T-helper 2 cell treated with Interferon-gamma antibody and Interleukin-4, amounts not matched to agents 5 μg/mL and 100 μg/mL, for 36 hours (primary cell): ENCODE data around the gene ATOH8.
A peak's percentile ranks its signal among the peaks of the same experiment; 100 is the strongest.

Experiments
- DNase-seq: peaks from one replicate; pipeline ENCODE4 v3.0.0; 2021; ENCODE audit warnings: low spot score
- H3K27ac Mint-ChIP-seq: one replicate; pipeline ENCODE4 v1.8.0; 2021; ENCODE audit warnings: mild to moderate bottlenecking, mixed read lengths
- H3K27me3 Mint-ChIP-seq: one replicate; pipeline ENCODE4 v1.8.0; 2021; ENCODE audit warnings: low read depth, mixed read lengths
- H3K36me3 Mint-ChIP-seq: one replicate; pipeline ENCODE4 v1.8.0; 2021; ENCODE audit warnings: low read depth, mixed read lengths
- H3K4me1 Mint-ChIP-seq: one replicate; pipeline ENCODE4 v1.8.0; 2021; ENCODE audit warnings: low read depth, mixed read lengths
- H3K4me3 Mint-ChIP-seq: one replicate; pipeline ENCODE4 v1.8.0; 2022; ENCODE audit warnings: mild to moderate bottlenecking, moderate library complexity, mixed read lengths
- H3K9me3 Mint-ChIP-seq: one replicate; pipeline ENCODE4 v1.8.0; 2021; ENCODE audit warnings: mixed read lengths

Gene ATOH8

DNA sequence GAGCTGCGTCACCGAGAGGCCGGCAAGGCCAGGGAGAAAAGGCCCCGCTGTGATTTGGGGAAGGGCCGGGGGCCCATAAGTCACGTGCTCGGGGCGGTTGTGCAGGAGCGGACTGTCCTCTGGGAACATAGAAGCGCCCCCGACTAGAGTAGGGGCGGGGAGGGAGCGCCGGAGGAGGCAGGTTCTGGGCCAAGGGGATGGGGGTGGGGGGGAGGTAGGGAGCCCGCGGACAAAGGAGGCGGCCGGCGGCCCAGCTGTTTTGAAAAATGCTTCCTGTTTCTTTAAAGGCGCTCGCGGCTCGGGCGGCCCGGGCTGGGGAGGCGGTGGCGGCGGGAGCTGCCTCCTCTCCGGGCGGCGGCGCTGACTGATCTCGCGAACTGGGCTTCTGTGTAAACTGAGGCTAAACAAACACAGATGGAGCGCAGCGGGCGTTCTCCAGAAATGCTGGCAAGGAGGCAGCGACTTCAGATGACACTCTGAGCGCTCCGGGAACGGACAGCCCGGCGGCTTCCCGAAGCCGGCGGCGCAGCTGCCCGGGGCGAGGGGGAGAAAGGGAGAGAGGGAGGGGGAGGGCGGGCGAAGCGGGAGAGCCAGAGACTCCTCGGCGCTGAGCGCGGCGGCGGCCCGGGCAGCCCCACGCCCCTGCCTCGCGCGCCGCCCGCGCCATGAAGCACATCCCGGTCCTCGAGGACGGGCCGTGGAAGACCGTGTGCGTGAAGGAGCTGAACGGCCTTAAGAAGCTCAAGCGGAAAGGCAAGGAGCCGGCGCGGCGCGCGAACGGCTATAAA is at the start of gene ATOH8:
Gene ATOH8 (plus strand): TSS at position 467 of the 788 bp plus-strand sequence. CDS start 199 bp downstream, at position 666.
- no peak within 1 kb of the TSS for H3K27ac Mint-ChIP-seq
- H3K36me3 Mint-ChIP-seq: no peaks in the 10 kb centered on the region
- DNase-seq: peak; percentile 12
- H3K27me3 Mint-ChIP-seq: peaks cover 68% of the 10 kb centered on the region
- H3K4me3 Mint-ChIP-seq: peak within 1 kb of the TSS; percentile 86
- H3K4me1 Mint-ChIP-seq: peaks cover 11% of the 10 kb centered on the region
- H3K9me3 Mint-ChIP-seq: no peaks in the 10 kb centered on the region

- H3K9me3 Mint-ChIP-seq: no peaks in the 10 kb centered on the region
- no peak overlapping the region for H3K4me3 Mint-ChIP-seq
- no peak for DNase-seq
- H3K4me1 Mint-ChIP-seq: peaks cover 53% of the 10 kb centered on the region
- peaks cover 19% of the 10 kb centered on the region for H3K27me3 Mint-ChIP-seq
- H3K27ac Mint-ChIP-seq: peak overlapping the region; percentile 16
- H3K36me3 Mint-ChIP-seq: no peaks in the 10 kb centered on the region
Observed at GRCh38 chr2:85704038-85704437, 49.8 kb upstream of the ATOH8 start.

GRCh38 chr2:85704800-85705679 is 48.8 kb upstream of the ATOH8 start:
- peaks cover 17% of the 10 kb centered on the region for H3K27me3 Mint-ChIP-seq
- H3K4me3 Mint-ChIP-seq: peak overlapping the region; percentile 63
- H3K36me3 Mint-ChIP-seq: no peaks in the 10 kb centered on the region
- peak; percentile 42 for DNase-seq
- H3K4me1 Mint-ChIP-seq: peaks cover 56% of the 10 kb centered on the region
- H3K27ac Mint-ChIP-seq: peak overlapping the region; percentile 89
- no peaks in the 10 kb centered on the region for H3K9me3 Mint-ChIP-seq

- Mint-ChIP-seq H3K4me3 (no peak overlapping the region), H3K36me3 (no peaks in the 10 kb centered on the region), H3K4me1 (peaks cover 58% of the 10 kb centered on the region), H3K27me3 (peaks cover 17% of the 10 kb centered on the region), H3K27ac (peak overlapping the region; percentile 89), H3K9me3 (no peaks in the 10 kb centered on the region)
- no peak for DNase-seq
Observed at GRCh38 chr2:85705680-85706039, 48.1 kb upstream of the ATOH8 start.

- Mint-ChIP-seq H3K4me1 (peaks cover 58% of the 10 kb centered on the region), H3K27ac (peak overlapping the region; percentile 89), H3K27me3 (peaks cover 17% of the 10 kb centered on the region), H3K9me3 (no peaks in the 10 kb centered on the region), H3K4me3 (no peak overlapping the region), H3K36me3 (no peaks in the 10 kb centered on the region)
- no peak for DNase-seq
Observed at GRCh38 chr2:85706063-85706462, 47.7 kb upstream of the ATOH8 start.

DNA sequence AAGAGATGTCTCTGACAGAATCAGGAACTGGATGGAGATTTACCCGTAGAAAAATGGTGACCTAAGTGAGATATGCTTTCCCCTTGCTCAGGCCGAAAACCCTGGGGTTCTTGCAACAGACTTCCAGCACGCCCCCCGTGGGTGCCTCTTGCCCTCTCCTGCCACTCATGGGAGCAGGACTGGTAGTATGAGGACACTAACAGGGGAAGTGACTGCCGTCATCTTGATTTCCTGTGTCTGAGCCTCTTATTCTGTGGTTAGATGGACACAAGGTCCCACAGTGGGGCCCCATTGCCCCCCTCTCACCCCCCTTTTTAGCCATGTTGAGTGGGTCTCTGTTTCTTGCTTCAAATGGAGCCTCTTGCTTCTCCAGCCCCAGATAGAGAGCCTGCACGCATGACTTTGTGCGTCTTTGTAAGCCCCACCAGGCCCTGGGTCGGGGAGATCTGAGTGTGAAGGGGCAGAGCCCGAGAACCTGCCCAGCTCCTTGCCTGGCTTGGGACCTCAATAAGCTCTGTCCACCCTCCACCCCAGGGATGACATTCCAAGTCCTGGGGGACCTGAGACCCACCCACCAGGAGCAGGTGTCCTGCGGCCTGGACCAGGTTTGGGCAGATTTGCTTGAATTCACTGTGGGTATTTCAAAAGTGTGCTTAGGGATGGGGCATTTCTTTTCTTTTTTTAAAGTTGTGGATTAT is 47.0 kb upstream of the ATOH8 start:
- Mint-ChIP-seq H3K27me3 (peaks cover 16% of the 10 kb centered on the region), H3K4me3 (peak overlapping the region; percentile 18), H3K4me1 (peaks cover 55% of the 10 kb centered on the region)

GRCh38 chr2:85707304-85707703 is 46.5 kb upstream of the ATOH8 start:
- no peaks in the 10 kb centered on the region for H3K9me3 Mint-ChIP-seq
- peaks cover 51% of the 10 kb centered on the region for H3K4me1 Mint-ChIP-seq
- H3K4me3 Mint-ChIP-seq: peak overlapping the region; percentile 18
- DNase-seq: peak; percentile 79
- no peaks in the 10 kb centered on the region for H3K36me3 Mint-ChIP-seq
- H3K27ac Mint-ChIP-seq: peak overlapping the region; percentile 84
- peaks cover 16% of the 10 kb centered on the region for H3K27me3 Mint-ChIP-seq

More for the DNA sequence above, 47.0 kb upstream of the ATOH8 start:
- H3K36me3 Mint-ChIP-seq: no peaks in the 10 kb centered on the region
- no peak for DNase-seq
- H3K27ac Mint-ChIP-seq: peak overlapping the region; percentile 84
- H3K9me3 Mint-ChIP-seq: no peaks in the 10 kb centered on the region

- H3K4me1 Mint-ChIP-seq: peaks cover 39% of the 10 kb centered on the region
Observed at GRCh38 chr2:85708641-85709040, 45.1 kb upstream of the ATOH8 start.

DNA sequence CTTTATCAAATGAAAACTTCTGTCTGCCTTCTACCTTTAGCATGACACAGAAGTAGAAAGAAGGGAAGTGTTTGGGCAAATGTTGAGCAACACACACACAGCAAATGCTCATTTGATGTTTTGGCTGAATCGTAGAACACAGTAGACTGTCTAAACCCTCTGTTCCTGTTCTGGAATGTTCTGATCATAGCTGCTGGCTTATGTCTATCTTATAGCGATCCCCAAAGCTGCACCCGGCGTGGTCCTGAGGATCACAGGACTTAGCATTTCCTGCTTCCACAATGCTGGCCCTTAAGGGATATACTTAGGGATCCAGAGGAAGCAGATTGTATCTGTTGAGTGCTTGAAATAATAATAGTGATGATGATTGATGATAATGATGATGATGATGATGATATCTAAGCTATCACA is 44.4 kb upstream of the ATOH8 start:
- H3K4me3 Mint-ChIP-seq: no peak overlapping the region
- no peaks in the 10 kb centered on the region for H3K36me3 Mint-ChIP-seq
- H3K9me3 Mint-ChIP-seq: no peaks in the 10 kb centered on the region
- peaks cover 6% of the 10 kb centered on the region for H3K27me3 Mint-ChIP-seq
- H3K27ac Mint-ChIP-seq: no peak overlapping the region
- DNase-seq: no peak
- H3K4me1 Mint-ChIP-seq: peaks cover 40% of the 10 kb centered on the region

More at GRCh38 chr2:85708641-85709040, 45.1 kb upstream of the ATOH8 start:
- DNase-seq: no peak
- Mint-ChIP-seq H3K27me3 (peaks cover 9% of the 10 kb centered on the region), H3K4me3 (no peak overlapping the region), H3K9me3 (no peaks in the 10 kb centered on the region), H3K27ac (no peak overlapping the region), H3K36me3 (no peaks in the 10 kb centered on the region)

- Mint-ChIP-seq H3K4me1 (peaks cover 36% of the 10 kb centered on the region), H3K27me3 (peaks cover 7% of the 10 kb centered on the region), H3K27ac (no peak overlapping the region), H3K36me3 (no peaks in the 10 kb centered on the region), H3K9me3 (no peaks in the 10 kb centered on the region), H3K4me3 (no peak overlapping the region)
- no peak for DNase-seq
Observed at GRCh38 chr2:85710687-85711577, 42.9 kb upstream of the ATOH8 start.

GRCh38 chr2:85711578-85712060 is 42.2 kb upstream of the ATOH8 start:
- Mint-ChIP-seq H3K27ac (no peak overlapping the region), H3K4me3 (no peak overlapping the region), H3K27me3 (peaks cover 14% of the 10 kb centered on the region), H3K4me1 (peaks cover 34% of the 10 kb centered on the region), H3K36me3 (no peaks in the 10 kb centered on the region), H3K9me3 (no peaks in the 10 kb centered on the region)
- DNase-seq: no peak

- Mint-ChIP-seq H3K27me3 (peaks cover 16% of the 10 kb centered on the region), H3K9me3 (no peaks in the 10 kb centered on the region), H3K36me3 (no peaks in the 10 kb centered on the region), H3K4me1 (peaks cover 28% of the 10 kb centered on the region), H3K4me3 (no peak overlapping the region), H3K27ac (no peak overlapping the region)
- no peak for DNase-seq
Observed at GRCh38 chr2:85712336-85712735, 41.5 kb upstream of the ATOH8 start.
